ENCODE results near the gene RNF14. TPM values are rescaled to one million over a fixed set of nuclear protein-coding genes. Genes with fewer than 3 reads are reported as not detected.
A peak's percentile ranks its signal among the peaks of the same experiment; 100 is the strongest.

The RNF14 gene
- polyA plus RNA-seq, 1 of the 3 experiments (the other 2 are of a cell fraction): 24.5 TPM

DNA sequence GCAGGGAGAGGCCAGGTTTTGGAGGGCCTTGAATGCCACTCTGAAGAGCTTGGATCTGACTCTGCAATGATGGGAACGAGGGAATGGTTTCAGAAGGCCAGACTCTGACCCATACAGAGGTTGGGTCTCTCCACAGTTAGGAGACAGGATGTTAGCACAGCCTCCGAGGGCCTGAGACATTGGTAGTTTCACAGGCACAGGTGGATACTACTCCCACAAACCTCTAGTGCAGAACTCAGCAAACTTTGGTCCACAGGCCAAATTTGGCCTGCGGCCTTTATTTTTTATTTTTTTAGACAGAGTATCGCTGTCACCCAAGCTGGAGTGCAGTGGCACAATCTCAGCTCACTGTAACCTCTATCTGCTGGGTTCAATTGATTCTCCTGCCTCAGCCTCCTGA is 41.0 kb downstream of the RNF14 start (continued):
- no peak for TF ChIP-seq CTCF (IDR thresholded peaks at IDR 0.05)
- no peak for TF ChIP-seq MXI1 (IDR thresholded peaks at IDR 0.05; ENCODE audit: low read depth, low read length)
- TF ChIP-seq IRF3 (IDR thresholded peaks at IDR 0.05; ENCODE audit: low read depth, low read length): no peak
- TF ChIP-seq, protein P1, sequence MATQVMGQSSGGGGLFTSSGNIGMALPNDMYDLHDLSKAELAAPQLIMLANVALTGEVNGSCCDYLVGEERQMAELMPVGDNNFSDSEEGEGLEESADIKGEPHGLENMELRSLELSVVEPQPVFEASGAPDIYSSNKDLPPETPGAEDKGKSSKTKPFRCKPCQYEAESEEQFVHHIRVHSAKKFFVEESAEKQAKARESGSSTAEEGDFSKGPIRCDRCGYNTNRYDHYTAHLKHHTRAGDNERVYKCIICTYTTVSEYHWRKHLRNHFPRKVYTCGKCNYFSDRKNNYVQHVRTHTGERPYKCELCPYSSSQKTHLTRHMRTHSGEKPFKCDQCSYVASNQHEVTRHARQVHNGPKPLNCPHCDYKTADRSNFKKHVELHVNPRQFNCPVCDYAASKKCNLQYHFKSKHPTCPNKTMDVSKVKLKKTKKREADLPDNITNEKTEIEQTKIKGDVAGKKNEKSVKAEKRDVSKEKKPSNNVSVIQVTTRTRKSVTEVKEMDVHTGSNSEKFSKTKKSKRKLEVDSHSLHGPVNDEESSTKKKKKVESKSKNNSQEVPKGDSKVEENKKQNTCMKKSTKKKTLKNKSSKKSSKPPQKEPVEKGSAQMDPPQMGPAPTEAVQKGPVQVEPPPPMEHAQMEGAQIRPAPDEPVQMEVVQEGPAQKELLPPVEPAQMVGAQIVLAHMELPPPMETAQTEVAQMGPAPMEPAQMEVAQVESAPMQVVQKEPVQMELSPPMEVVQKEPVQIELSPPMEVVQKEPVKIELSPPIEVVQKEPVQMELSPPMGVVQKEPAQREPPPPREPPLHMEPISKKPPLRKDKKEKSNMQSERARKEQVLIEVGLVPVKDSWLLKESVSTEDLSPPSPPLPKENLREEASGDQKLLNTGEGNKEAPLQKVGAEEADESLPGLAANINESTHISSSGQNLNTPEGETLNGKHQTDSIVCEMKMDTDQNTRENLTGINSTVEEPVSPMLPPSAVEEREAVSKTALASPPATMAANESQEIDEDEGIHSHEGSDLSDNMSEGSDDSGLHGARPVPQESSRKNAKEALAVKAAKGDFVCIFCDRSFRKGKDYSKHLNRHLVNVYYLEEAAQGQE (IDR thresholded peaks at IDR 0.05; ENCODE audit: low read depth, low read length): no peak
- TF ChIP-seq TCF12 (IDR thresholded peaks at IDR 0.05): no peak
- TF ChIP-seq TEAD4 (IDR thresholded peaks at IDR 0.05; ENCODE audit: borderline replicate concordance, insufficient read depth): no peak
- no peak for TF ChIP-seq YY1 (IDR thresholded peaks at IDR 0.05; ENCODE audit: low read depth)

GRCh38 chr5:142011572-142012185 is 42.8 kb downstream of the RNF14 start:
- H3F3A ChIP-seq (replicated peaks; ENCODE audit: insufficient read depth): peaks cover 22% of the 10 kb centered on the region
- H3K9me2 ChIP-seq: no peaks in the 10 kb centered on the region
- ChIA-PET CTCF (interaction anchor here (0.6 to 10.7 kb wide), 35 partner anchors 10 to 706 kb away, joined by 3 to 158 read pairs (median 5); partner anchors contain the start of genes PCDH1 and RNF14), POLR2A (interaction anchor here (0.6 to 1.8 kb wide), 7 partner anchors 8 to 314 kb away, joined by 3 to 8 read pairs (median 3); partner anchors contain the start of gene RNF14)
- DNase-seq: no peak
- H3K27me3 ChIP-seq (ENCODE audit: insufficient read depth): no peaks in the 10 kb centered on the region
- no peak overlapping the region; the same call in 1 of the 2 replicates for H3K9ac ChIP-seq
- peak overlapping the region; percentile 78 to 85; a peak in 3 of 4 replicates for H3K4me3 ChIP-seq (ENCODE audit: low read depth in 2 of 2, low read length in 1 of 2)
- TF ChIP-seq EP300 (IDR thresholded peaks at IDR 0.05; ENCODE audit: borderline replicate concordance in 1 of 2, low read depth in 1 of 2, low read length in 1 of 2) (no peak), SIN3A (IDR thresholded peaks at IDR 0.05; ENCODE audit: borderline replicate concordance, low read depth, low read length) (no peak), CHD2 (IDR thresholded peaks at IDR 0.05; ENCODE audit: low read length, partially characterized antibody) (no peak), MXI1 (IDR thresholded peaks at IDR 0.05; ENCODE audit: low read depth, low read length) (no peak), MEF2A (IDR thresholded peaks at IDR 0.05; ENCODE audit: borderline replicate concordance, low read depth) (no peak), NFIC (IDR thresholded peaks at IDR 0.05; ENCODE audit: borderline replicate concordance) (no peak), TCF12 (IDR thresholded peaks at IDR 0.05) (no peak), FOXM1 (IDR thresholded peaks at IDR 0.05; ENCODE audit: low read depth) (no peak), FOXJ3 (CRISPR knock-in tag; IDR thresholded peaks at IDR 0.05) (no peak), POLR2AphosphoS5 (IDR thresholded peaks at IDR 0.05; ENCODE audit: low read depth, low read length) (no peak), PBX3 (IDR thresholded peaks at IDR 0.05) (no peak), GATA2 (CRISPR knock-in tag; IDR thresholded peaks at IDR 0.05) (no peak), RCOR1 (IDR thresholded peaks at IDR 0.05; ENCODE audit: low read length) (no peak), GABPA (IDR thresholded peaks at IDR 0.05; ENCODE audit: low read depth) (no peak)
- TF ChIP-seq, protein P1 (IDR thresholded peaks at IDR 0.05; ENCODE audit: low read depth, low read length): no peak
- H2AFZ ChIP-seq (ENCODE audit: low read depth): no peak overlapping the region
- H3K79me2 ChIP-seq (ENCODE audit: insufficient read depth): no peaks in the 10 kb centered on the region
- H3K27ac ChIP-seq (ENCODE audit: low read depth in 2 of 2, low read length in 1 of 2): peak overlapping the region in 1 of 2 experiments; percentile 39; a peak in 1 of 4 replicates
- no peaks in the 10 kb centered on the region for H4K20me1 ChIP-seq (ENCODE audit: insufficient read depth)
- H3K36me3 ChIP-seq (replicated peaks in 1 of 2; ENCODE audit: control insufficient read depth in 1 of 2, insufficient read depth in 2 of 2, low read length in 1 of 2): peaks cover 7 to 21% of the 10 kb centered on the region in 2 experiments
- H3K4me2 ChIP-seq: peak overlapping the region; percentile 80
- H3K4me1 ChIP-seq (ENCODE audit: control insufficient read depth in 1 of 2, insufficient read depth in 2 of 2, low read depth in 1 of 2, low read length in 1 of 2): peaks cover 17 to 24% of the 10 kb centered on the region in 2 experiments
- 98% methylated on average over 9 of the region's 9 CpGs for WGBS (ENCODE audit: low lambda C conversion rate)
- no peaks in the 10 kb centered on the region for H3K9me3 ChIP-seq

Measured in SK-N-SH (cell line).